CD4-positive, alpha-beta T cell treated with Interleukin-4 for 4 hours (primary cell): ENCODE results near the gene STXBP6.
"Not testable (repeated sequence)": the region's sequence is repeated elsewhere in the genome, so short reads cannot be mapped to it uniquely, and the experiment has no call there.

Source experiments
- DNase-seq: peaks from one replicate; pipeline ENCODE4 v3.0.0-alpha.2; 2020

Gene STXBP6

GRCh38 chr14:24982472-24983155, 67.3 kb downstream of the STXBP6 start:
- no peak for DNase-seq

GRCh38 chr14:24979725-24980239, 70.2 kb downstream of the STXBP6 start:
- DNase-seq = no peak

GRCh38 chr14:24978862-24979724, 70.9 kb downstream of the STXBP6 start:
- no peak for DNase-seq

GRCh38 chr14:24976602-24977001, 73.3 kb downstream of the STXBP6 start:
- no peak for DNase-seq

- no peak for DNase-seq
Measured at GRCh38 chr14:24975393-24975792, 74.6 kb downstream of the STXBP6 start.

- DNase-seq = no peak
Measured at GRCh38 chr14:24974591-24975374, 75.2 kb downstream of the STXBP6 start.

GRCh38 chr14:24972844-24973243, 77.1 kb downstream of the STXBP6 start:
- no peak for DNase-seq

GRCh38 chr14:24971255-24971654, 78.7 kb downstream of the STXBP6 start:
- no peak for DNase-seq

- no peak for DNase-seq
Measured at GRCh38 chr14:24966579-24966964, 83.4 kb downstream of the STXBP6 start.

- DNase-seq = no peak
Measured at GRCh38 chr14:24965934-24966578, 83.9 kb downstream of the STXBP6 start.

- no peak for DNase-seq
Measured at GRCh38 chr14:24965578-24965933, 84.4 kb downstream of the STXBP6 start.

- no peak for DNase-seq
Measured at GRCh38 chr14:24964591-24964990, 85.4 kb downstream of the STXBP6 start.

- DNase-seq = no peak
Measured at GRCh38 chr14:24964048-24964447, 85.9 kb downstream of the STXBP6 start.

GRCh38 chr14:24962118-24962517, 87.8 kb downstream of the STXBP6 start:
- DNase-seq = not testable (repeated sequence)

- no peak for DNase-seq
Measured at GRCh38 chr14:24960816-24961215, 89.1 kb downstream of the STXBP6 start.

GRCh38 chr14:24959791-24960331, 90.1 kb downstream of the STXBP6 start:
- DNase-seq = no peak

- no peak for DNase-seq
Measured at GRCh38 chr14:24958271-24958670, 91.7 kb downstream of the STXBP6 start.

- no peak for DNase-seq
Measured at GRCh38 chr14:24957814-24958213, 92.1 kb downstream of the STXBP6 start.

- no peak for DNase-seq
Measured at GRCh38 chr14:24956104-24956503, 93.8 kb downstream of the STXBP6 start.

GRCh38 chr14:24954700-24955037, 95.3 kb downstream of the STXBP6 start:
- no peak for DNase-seq

- no peak for DNase-seq
Measured at GRCh38 chr14:24954037-24954699, 95.8 kb downstream of the STXBP6 start.
